ENCODE results near the gene CCL13.

DNA sequence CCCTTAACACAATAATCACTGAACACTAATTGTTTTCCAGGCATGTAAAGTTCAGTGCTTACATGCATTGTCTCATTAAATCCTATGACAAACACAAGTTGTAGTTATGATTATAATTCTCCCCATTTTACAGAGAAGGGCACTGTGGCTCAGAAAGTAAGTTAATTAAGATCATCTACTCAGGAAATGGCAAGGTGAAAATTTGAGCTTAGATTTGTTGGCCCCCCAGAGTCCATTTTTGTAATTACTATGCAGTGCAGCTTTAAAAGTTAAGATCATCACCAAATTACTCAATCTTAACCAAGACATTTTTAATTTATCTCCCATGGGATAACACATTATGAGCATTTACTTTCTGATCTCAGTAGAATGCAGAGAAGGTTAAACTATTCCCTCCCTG is 41.0 kb downstream of the CCL13 start:
- TF ChIP-seq, protein P1, sequence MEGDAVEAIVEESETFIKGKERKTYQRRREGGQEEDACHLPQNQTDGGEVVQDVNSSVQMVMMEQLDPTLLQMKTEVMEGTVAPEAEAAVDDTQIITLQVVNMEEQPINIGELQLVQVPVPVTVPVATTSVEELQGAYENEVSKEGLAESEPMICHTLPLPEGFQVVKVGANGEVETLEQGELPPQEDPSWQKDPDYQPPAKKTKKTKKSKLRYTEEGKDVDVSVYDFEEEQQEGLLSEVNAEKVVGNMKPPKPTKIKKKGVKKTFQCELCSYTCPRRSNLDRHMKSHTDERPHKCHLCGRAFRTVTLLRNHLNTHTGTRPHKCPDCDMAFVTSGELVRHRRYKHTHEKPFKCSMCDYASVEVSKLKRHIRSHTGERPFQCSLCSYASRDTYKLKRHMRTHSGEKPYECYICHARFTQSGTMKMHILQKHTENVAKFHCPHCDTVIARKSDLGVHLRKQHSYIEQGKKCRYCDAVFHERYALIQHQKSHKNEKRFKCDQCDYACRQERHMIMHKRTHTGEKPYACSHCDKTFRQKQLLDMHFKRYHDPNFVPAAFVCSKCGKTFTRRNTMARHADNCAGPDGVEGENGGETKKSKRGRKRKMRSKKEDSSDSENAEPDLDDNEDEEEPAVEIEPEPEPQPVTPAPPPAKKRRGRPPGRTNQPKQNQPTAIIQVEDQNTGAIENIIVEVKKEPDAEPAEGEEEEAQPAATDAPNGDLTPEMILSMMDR (IDR thresholded peaks at IDR 0.05) = no peak
- TF ChIP-seq POLR2A (IDR thresholded peaks at IDR 0.05) = no peak

Measured in adrenal gland (tissue), 5 donors.